Activated gamma-delta T cell treated with anti-CD3 and anti-CD28 coated beads, Interleukin-2, amount 50 U/mL, for 16 hours (primary cell): ENCODE measurements around the gene PPP1R1C.
"Not testable (repeated sequence)": the region's sequence is repeated elsewhere in the genome, so short reads cannot be mapped to it uniquely, and the experiment has no call there.

Experiments used
- DNase-seq: peaks from one replicate; pipeline ENCODE4 v3.0.0-alpha.2; 2020; ENCODE audit warnings: low read depth

Gene PPP1R1C

GRCh38 chr2:182015334-182016109, 29.9 kb downstream of the PPP1R1C start:
- DNase-seq: no peak

GRCh38 chr2:182018218-182018617, 32.6 kb downstream of the PPP1R1C start:
- no peak for DNase-seq

- no peak for DNase-seq
These were observed 34.1 kb downstream of the PPP1R1C start for GRCh38 chr2:182019731-182020130.

GRCh38 chr2:182020286-182021070, 34.8 kb downstream of the PPP1R1C start:
- DNase-seq: no peak

GRCh38 chr2:182023235-182023634, 37.6 kb downstream of the PPP1R1C start:
- DNase-seq: no peak

GRCh38 chr2:182030875-182031274, 45.2 kb downstream of the PPP1R1C start:
- not testable (repeated sequence) for DNase-seq

- no peak for DNase-seq
These were observed 46.3 kb downstream of the PPP1R1C start for GRCh38 chr2:182031956-182032355.

- no peak for DNase-seq
These were observed 47.8 kb downstream of the PPP1R1C start for GRCh38 chr2:182033449-182033848.

GRCh38 chr2:182038576-182038975, 52.9 kb downstream of the PPP1R1C start:
- DNase-seq: no peak

GRCh38 chr2:182043021-182043420, 57.4 kb downstream of the PPP1R1C start:
- no peak for DNase-seq

GRCh38 chr2:182043861-182044260, 58.2 kb downstream of the PPP1R1C start:
- DNase-seq: no peak

- no peak for DNase-seq
These were observed 61.9 kb downstream of the PPP1R1C start for GRCh38 chr2:182047544-182047943.

GRCh38 chr2:182048088-182048487, 62.4 kb downstream of the PPP1R1C start:
- no peak for DNase-seq

GRCh38 chr2:182048621-182049020, 63.0 kb downstream of the PPP1R1C start:
- no peak for DNase-seq

- DNase-seq: no peak
These were observed 63.9 kb downstream of the PPP1R1C start for GRCh38 chr2:182049372-182050148.

GRCh38 chr2:182050333-182051135, 64.9 kb downstream of the PPP1R1C start:
- no peak for DNase-seq

- no peak for DNase-seq
These were observed 70.3 kb downstream of the PPP1R1C start for GRCh38 chr2:182055993-182056392.

- no peak for DNase-seq
These were observed 71.3 kb downstream of the PPP1R1C start for GRCh38 chr2:182057002-182057401.

GRCh38 chr2:182058056-182058455, 72.4 kb downstream of the PPP1R1C start:
- DNase-seq: no peak

GRCh38 chr2:182061739-182062138, 76.1 kb downstream of the PPP1R1C start:
- no peak for DNase-seq

GRCh38 chr2:182062329-182062972, 76.8 kb downstream of the PPP1R1C start:
- DNase-seq: no peak
